ENCODE measurements around the gene NSRP1. TPM values are rescaled to one million over a fixed set of nuclear protein-coding genes. Genes with fewer than 3 reads are reported as not detected.

The NSRP1 gene
- total RNA-seq, 1 donor from 2014 or later = 17.4 TPM

DNA sequence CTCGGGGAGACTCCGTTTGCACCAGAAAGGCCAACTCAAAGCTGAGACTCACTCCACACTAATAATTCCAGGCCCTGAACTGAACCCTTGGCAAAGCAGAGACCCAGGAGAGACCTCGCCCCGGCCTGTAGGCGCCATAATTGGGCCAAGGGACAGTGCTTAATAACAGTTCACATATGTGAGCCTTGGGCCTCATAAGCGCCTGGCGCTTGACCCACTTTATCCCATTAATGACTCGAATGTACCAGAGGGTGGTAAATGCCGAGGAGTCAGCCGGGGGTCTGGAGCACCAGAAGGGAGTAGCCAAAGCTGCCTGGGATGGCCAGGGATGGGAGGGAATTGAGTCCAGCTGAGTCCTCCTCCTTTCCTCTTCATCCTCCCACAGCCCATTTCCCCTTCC is 94.3 kb downstream of the NSRP1 start:
- no peaks in the 10 kb centered on the region for H3K36me3 ChIP-seq
- intact Hi-C loops (cut with DNase I) = no loop called here
- H3K4me1 ChIP-seq = no peaks in the 10 kb centered on the region
- H3K9me3 ChIP-seq = no peaks in the 10 kb centered on the region
- TF ChIP-seq POLR2A (IDR thresholded peaks at IDR 0.05) = no peak
- TF ChIP-seq POLR2AphosphoS5 (IDR thresholded peaks at IDR 0.05; ENCODE audit: insufficient read depth in 1 of 2, low read depth in 1 of 2) = no peak
- TF ChIP-seq, protein P1, sequence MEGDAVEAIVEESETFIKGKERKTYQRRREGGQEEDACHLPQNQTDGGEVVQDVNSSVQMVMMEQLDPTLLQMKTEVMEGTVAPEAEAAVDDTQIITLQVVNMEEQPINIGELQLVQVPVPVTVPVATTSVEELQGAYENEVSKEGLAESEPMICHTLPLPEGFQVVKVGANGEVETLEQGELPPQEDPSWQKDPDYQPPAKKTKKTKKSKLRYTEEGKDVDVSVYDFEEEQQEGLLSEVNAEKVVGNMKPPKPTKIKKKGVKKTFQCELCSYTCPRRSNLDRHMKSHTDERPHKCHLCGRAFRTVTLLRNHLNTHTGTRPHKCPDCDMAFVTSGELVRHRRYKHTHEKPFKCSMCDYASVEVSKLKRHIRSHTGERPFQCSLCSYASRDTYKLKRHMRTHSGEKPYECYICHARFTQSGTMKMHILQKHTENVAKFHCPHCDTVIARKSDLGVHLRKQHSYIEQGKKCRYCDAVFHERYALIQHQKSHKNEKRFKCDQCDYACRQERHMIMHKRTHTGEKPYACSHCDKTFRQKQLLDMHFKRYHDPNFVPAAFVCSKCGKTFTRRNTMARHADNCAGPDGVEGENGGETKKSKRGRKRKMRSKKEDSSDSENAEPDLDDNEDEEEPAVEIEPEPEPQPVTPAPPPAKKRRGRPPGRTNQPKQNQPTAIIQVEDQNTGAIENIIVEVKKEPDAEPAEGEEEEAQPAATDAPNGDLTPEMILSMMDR (IDR thresholded peaks at IDR 0.05) = no peak
- H3K4me3 ChIP-seq = no peak overlapping the region
- no peak for DNase-seq (ENCODE audit: extremely low spot score in 2 of 2)
- H3K27me3 ChIP-seq = no peaks in the 10 kb centered on the region
- no peak overlapping the region for H3K27ac ChIP-seq

DNA sequence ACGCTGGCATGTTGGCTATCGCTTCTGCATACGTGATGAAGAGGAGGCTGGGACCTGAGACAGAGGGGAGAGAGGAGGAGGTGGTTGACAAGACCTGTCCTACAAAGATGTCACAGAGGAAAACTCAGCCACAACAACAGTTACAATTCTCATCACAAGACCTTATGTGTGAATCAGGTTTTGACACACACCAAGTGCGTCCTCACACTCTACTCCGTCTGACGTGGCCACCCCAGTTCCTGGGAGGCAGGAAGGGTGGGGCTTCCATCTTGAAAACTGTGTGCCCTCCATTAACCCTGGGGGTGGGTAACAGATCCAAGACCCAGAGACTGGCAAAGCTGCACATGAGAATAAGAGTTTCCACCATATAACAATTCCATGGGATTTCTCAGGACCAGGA is 94.8 kb downstream of the NSRP1 start:
- Histone ChIP-seq H3K4me3 (no peak overlapping the region), H3K27me3 (no peaks in the 10 kb centered on the region), H3K9me3 (no peaks in the 10 kb centered on the region), H3K36me3 (no peaks in the 10 kb centered on the region), H3K4me1 (no peaks in the 10 kb centered on the region), H3K27ac (no peak overlapping the region)
- no peak for DNase-seq (ENCODE audit: extremely low spot score in 2 of 2)
- TF ChIP-seq POLR2A (IDR thresholded peaks at IDR 0.05) = no peak
- TF ChIP-seq, protein P1 (IDR thresholded peaks at IDR 0.05) = no peak
- TF ChIP-seq POLR2AphosphoS5 (IDR thresholded peaks at IDR 0.05; ENCODE audit: insufficient read depth in 1 of 2, low read depth in 1 of 2) = no peak
- intact Hi-C loops (cut with DNase I) = no loop called here

DNA sequence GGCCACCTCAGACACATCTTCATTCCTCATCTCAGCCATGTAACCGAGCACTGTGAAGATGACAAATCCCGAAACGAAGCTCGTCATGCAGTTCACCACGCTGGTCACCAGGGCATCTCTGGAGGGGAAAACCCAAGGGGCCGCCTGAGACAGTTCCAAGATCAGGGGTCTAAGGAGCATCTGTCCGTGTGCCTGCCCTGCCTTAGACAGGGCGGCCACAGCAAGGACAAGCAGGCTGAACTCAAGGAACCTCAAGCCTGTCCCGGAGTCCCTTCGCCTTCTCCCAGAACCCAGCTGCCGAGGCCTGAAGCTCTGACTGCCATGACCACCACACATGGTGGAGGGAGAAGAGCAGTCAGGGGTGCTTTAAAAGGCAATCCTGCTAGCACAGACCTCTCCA is 96.1 kb downstream of the NSRP1 start:
- no peak for DNase-seq (ENCODE audit: extremely low spot score in 2 of 2)
- H3K36me3 ChIP-seq = no peaks in the 10 kb centered on the region
- no peak overlapping the region for H3K27ac ChIP-seq
- TF ChIP-seq POLR2AphosphoS5 (IDR thresholded peaks at IDR 0.05; ENCODE audit: insufficient read depth in 1 of 2, low read depth in 1 of 2) = no peak
- H3K9me3 ChIP-seq = no peaks in the 10 kb centered on the region
- intact Hi-C loops (cut with DNase I) = no loop called here
- H3K27me3 ChIP-seq = no peaks in the 10 kb centered on the region
- no peaks in the 10 kb centered on the region for H3K4me1 ChIP-seq
- H3K4me3 ChIP-seq = no peak overlapping the region

DNA sequence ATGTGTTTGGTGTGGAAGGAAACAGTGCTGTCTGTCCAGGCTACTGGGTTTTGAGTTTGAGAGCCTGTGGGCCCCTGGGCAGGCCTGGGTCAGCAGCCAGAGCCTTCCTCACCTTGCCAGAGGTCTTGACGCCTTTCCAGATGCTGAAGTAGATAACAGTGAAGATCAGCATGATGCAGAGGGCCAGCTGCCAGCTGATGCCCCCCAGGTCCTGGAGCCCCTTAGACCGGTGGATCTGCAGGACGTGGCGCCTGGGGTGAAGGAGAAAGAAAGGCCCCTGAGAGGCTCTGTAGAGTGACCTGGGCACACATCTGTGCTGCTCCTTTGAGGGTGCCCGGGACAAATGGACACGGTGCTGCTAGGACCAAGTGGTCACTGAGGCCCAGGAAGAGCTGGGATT is 100.4 kb downstream of the NSRP1 start:
- H3K27ac ChIP-seq = no peak overlapping the region
- no peak overlapping the region for H3K4me3 ChIP-seq
- intact Hi-C loops (cut with DNase I) = no loop called here
- DNase-seq (ENCODE audit: extremely low spot score in 2 of 2) = no peak
- no peaks in the 10 kb centered on the region for H3K36me3 ChIP-seq
- H3K4me1 ChIP-seq = no peaks in the 10 kb centered on the region
- no peaks in the 10 kb centered on the region for H3K27me3 ChIP-seq
- H3K9me3 ChIP-seq = no peaks in the 10 kb centered on the region
- no peak for TF ChIP-seq POLR2AphosphoS5 (IDR thresholded peaks at IDR 0.05; ENCODE audit: insufficient read depth in 1 of 2, low read depth in 1 of 2)
- TF ChIP-seq, protein P1 (IDR thresholded peaks at IDR 0.05) = no peak
- TF ChIP-seq POLR2A (IDR thresholded peaks at IDR 0.05) = no peak

- H3K27me3 ChIP-seq = no peaks in the 10 kb centered on the region
- no peak for DNase-seq (ENCODE audit: extremely low spot score in 2 of 2)
- intact Hi-C loops (cut with DNase I) = no loop called here
- H3K4me1 ChIP-seq = no peaks in the 10 kb centered on the region
- H3K27ac ChIP-seq = no peak overlapping the region
- H3K4me3 ChIP-seq = no peak overlapping the region
- no peaks in the 10 kb centered on the region for H3K36me3 ChIP-seq
- H3K9me3 ChIP-seq = no peaks in the 10 kb centered on the region
- no peak for TF ChIP-seq POLR2A (IDR thresholded peaks at IDR 0.05)
- no peak for TF ChIP-seq POLR2AphosphoS5 (IDR thresholded peaks at IDR 0.05; ENCODE audit: insufficient read depth in 1 of 2, low read depth in 1 of 2)
- TF ChIP-seq, protein P1 (IDR thresholded peaks at IDR 0.05) = no peak
These were observed 101.2 kb downstream of the NSRP1 start for GRCh38 chr17:30217746-30218245.
